Left ventricle myocardium inferior (tissue), 1 donor: ENCODE results near the gene PHOX2A. TPM values are rescaled to one million over a fixed set of nuclear protein-coding genes. Genes with fewer than 3 reads are reported as not detected.
"Not testable (repeated sequence)": the region's sequence is repeated elsewhere in the genome, so short reads cannot be mapped to it uniquely, and the experiment has no call there.

Experiments used
- DNase-seq: peaks from one replicate; pipeline ENCODE4 v3.0.0-alpha.2; 2020
- H3K27ac ChIP-seq: fragments of 200-600 bp; replicated peaks from 2 replicates; pipeline ENCODE4 v1.8.0; 2021
- H3K27me3 ChIP-seq: fragments of 200-600 bp; 2 replicates; pipeline ENCODE4 v1.8.0; 2021; ENCODE audit warnings: low read depth
- H3K36me3 ChIP-seq: fragments of 200-600 bp; 2 replicates; pipeline ENCODE4 v1.8.0; 2021
- H3K4me1 ChIP-seq: fragments of 200-600 bp; 2 replicates; pipeline ENCODE4 v1.8.0; 2021
- H3K4me3 ChIP-seq: fragments of 200-600 bp; 2 replicates; pipeline ENCODE4 v1.8.0; 2021; ENCODE audit warnings: mild to moderate bottlenecking, moderate library complexity
- H3K9me3 ChIP-seq: fragments of 200-600 bp; replicated peaks from 2 replicates; pipeline ENCODE4 v1.8.0; 2021
- intact Hi-C: fragments of 100-400 bp; cut with micrococcal nuclease; formaldehyde crosslinking; loops from one replicate; pipeline ENCODE4 v1.11.0; 2022
- total RNA-seq: library from RNA; stranded (reverse); fragmentation: NEBNext Ultra II Directional; extraction: Animal tissue kit (Norgen Biotek cat#: 25700); gene quantifications from one replicate; pipeline ENCODE4 v1.2.1, GENCODE V29; 2021
- TF ChIP-seq, protein P1 (sequence below): fragments of 200-600 bp; IDR thresholded peaks from 2 replicates; pipeline ENCODE4 v1.8.0; 2021; ENCODE audit warnings: antibody characterized with exemption, mild to moderate bottlenecking, borderline replicate concordance
- donor health status: DM: no; HTN: yes; CAD: no; lungs with severe emphysema.

PHOX2A gene
- total RNA-seq, 1 donor from 2014 or later, result not detected

DNA sequence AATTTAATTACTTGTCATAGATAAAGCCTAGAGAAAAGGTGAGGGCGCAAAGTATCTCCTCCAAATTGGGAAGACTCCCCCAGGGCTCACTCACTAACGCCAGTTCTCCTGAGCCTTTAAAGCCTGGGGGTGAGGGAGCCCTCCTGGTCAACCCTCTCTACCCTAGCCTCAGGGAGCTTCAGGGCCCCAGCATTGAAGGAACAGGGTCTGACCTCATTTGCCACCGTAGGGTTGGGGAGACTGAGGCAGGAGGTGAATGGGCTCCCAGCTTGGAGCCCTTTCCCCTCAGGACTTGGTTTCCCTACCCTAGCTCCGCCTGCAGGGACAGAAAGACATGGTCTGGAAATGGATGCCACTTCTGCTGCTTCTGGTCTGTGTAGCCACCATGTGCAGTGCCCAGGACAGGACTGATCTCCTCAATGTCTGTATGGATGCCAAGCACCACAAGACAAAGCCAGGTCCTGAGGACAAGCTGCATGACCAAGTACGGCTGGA is 25.7 kb downstream of the PHOX2A start:
- Histone ChIP-seq H3K27me3 (peaks cover 28% of the 10 kb centered on the region), H3K9me3 (no peaks in the 10 kb centered on the region), H3K4me3 (peak overlapping the region; percentile 23), H3K36me3 (no peaks in the 10 kb centered on the region), H3K27ac (no peak overlapping the region), H3K4me1 (peaks cover 10% of the 10 kb centered on the region)
- intact Hi-C loops, result no loop called here
- no peak for DNase-seq
- TF ChIP-seq, protein P1, sequence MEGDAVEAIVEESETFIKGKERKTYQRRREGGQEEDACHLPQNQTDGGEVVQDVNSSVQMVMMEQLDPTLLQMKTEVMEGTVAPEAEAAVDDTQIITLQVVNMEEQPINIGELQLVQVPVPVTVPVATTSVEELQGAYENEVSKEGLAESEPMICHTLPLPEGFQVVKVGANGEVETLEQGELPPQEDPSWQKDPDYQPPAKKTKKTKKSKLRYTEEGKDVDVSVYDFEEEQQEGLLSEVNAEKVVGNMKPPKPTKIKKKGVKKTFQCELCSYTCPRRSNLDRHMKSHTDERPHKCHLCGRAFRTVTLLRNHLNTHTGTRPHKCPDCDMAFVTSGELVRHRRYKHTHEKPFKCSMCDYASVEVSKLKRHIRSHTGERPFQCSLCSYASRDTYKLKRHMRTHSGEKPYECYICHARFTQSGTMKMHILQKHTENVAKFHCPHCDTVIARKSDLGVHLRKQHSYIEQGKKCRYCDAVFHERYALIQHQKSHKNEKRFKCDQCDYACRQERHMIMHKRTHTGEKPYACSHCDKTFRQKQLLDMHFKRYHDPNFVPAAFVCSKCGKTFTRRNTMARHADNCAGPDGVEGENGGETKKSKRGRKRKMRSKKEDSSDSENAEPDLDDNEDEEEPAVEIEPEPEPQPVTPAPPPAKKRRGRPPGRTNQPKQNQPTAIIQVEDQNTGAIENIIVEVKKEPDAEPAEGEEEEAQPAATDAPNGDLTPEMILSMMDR, result no peak

DNA sequence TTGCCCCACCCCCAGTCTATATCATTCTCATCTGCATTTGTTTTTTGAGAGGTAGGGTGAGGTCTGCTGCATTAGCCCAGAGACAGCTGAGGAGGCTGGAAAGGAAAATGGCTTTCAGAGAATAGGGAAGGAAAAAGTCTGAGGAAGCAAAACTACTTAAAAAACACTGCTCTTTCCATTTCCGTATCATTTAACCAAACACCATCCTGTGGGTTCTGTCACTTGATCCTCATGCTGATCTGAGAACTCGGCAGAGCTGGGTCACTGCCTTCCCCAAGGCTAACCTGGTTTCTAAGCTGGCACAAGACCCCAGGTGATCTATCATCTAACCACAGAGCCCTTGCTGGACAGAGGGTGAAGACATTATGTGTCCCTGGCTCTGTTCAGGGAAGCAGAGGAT is 26.1 kb downstream of the PHOX2A start:
- Histone ChIP-seq H3K4me3 (peak overlapping the region; percentile 30), H3K9me3 (no peaks in the 10 kb centered on the region), H3K27ac (peak overlapping the region; percentile 28), H3K36me3 (no peaks in the 10 kb centered on the region), H3K4me1 (peaks cover 8% of the 10 kb centered on the region), H3K27me3 (peaks cover 28% of the 10 kb centered on the region)
- no peak for DNase-seq
- TF ChIP-seq, protein P1, result no peak
- intact Hi-C loops, result no loop called here

DNA sequence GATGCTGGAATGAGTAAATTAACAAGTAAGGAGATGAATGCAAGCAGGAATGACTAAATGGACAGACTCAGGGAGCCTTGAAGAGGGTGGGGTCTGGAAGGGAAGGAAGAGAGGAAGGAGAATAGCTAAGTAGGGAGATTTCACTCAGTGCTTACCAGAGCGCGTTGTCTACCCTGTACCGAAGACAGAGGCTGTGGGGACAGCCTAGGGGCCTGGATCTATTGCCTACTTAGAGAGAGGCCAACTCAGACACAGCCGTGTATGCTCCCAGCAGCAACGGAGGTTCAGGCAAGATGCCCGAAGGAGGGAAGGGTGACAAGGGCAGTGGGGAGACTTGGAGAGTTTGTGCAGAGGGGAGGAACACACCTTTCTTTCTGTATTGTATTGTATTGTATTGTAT is 27.3 kb downstream of the PHOX2A start, which contains the start of gene FOLR2:
Gene FOLR2 (plus strand): TSS at position 157 of the 400 bp plus-strand sequence. CDS start 1,791 bp downstream, outside the sequence.
- Histone ChIP-seq H3K27ac (peak within 1 kb of the TSS; percentile 28), H3K9me3 (no peaks in the 10 kb centered on the region), H3K36me3 (no peaks in the 10 kb centered on the region), H3K27me3 (peaks cover 28% of the 10 kb centered on the region), H3K4me1 (no peaks in the 10 kb centered on the region), H3K4me3 (peak within 1 kb of the TSS; percentile 30)
- DNase-seq, result no peak
- intact Hi-C loops, result no loop called here
- TF ChIP-seq, protein P1, result no peak

DNA sequence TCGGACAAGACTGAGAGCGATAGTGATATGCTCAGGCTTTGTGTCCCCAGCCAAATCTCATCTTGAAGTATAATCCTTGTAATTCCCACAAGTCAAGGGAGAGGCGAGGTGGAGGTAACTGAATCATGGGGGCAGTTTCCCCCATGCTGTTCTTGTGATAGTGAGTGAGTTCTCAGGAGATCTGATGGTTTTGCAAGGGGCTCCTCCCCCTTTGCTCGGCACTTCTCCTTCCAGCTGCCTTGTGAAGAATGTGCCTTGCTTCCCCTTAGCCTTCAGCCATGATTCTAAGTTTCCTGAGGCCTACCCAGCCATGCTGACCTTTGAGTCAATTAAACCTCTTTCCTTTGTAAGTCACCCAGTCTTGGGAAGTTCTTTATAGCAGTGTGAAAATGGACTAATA is 34.9 kb downstream of the PHOX2A start:
- H3K27ac ChIP-seq, result no peak overlapping the region
- peaks cover 10% of the 10 kb centered on the region for H3K27me3 ChIP-seq
- peaks cover 9% of the 10 kb centered on the region for H3K4me1 ChIP-seq
- no peak overlapping the region for H3K4me3 ChIP-seq
- no peak for DNase-seq
- TF ChIP-seq, protein P1, result no peak
- H3K36me3 ChIP-seq, result no peaks in the 10 kb centered on the region
- intact Hi-C loops, result no loop called here
- peaks cover 20% of the 10 kb centered on the region for H3K9me3 ChIP-seq

DNA sequence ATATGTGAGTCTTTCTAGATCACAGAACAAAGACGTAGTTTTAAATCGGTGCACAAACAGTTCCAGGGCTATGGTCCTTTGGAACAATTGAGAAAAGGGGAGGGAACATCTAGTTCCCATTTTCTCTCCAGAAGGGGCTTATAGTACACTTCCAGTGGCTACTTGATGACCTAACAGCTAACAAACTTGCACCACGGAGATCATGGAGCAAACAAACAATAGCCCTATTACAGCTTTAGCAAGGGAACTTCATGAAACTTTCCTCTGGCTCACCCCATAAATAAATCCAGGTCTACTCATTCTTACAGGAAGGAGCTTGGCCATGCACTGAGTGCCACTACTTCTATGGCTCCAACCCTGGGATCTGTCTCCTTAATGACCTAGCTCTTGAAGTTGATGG is 35.7 kb downstream of the PHOX2A start:
- no peaks in the 10 kb centered on the region for H3K36me3 ChIP-seq
- H3K27me3 ChIP-seq, result peaks cover 5% of the 10 kb centered on the region
- H3K9me3 ChIP-seq, result peaks cover 20% of the 10 kb centered on the region
- TF ChIP-seq, protein P1, result no peak
- intact Hi-C loops, result no loop called here
- H3K4me1 ChIP-seq, result peaks cover 9% of the 10 kb centered on the region
- DNase-seq, result no peak
- H3K4me3 ChIP-seq, result no peak overlapping the region
- H3K27ac ChIP-seq, result no peak overlapping the region

DNA sequence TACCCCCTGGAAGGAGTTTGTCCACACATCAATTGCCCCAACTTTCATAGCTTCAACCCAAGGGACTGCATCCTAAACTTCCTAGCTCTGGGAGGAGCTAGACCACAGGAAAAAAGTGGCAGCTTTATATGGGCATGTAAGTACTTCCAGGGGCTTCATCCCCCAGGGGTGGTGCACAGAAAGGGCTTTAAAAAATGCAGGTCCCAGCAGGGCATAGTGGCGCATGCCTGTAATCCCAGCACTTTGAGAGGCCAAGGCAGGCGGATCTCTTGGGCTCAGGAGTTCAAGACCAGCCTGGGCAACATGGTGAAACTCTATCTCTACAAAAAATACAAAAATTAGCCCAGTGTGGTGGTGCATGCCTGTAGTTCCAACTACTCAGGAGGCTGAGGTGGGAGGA is 37.2 kb downstream of the PHOX2A start:
- H3K27me3 ChIP-seq, result not testable (repeated sequence)

More for the DNA sequence above, 37.2 kb downstream of the PHOX2A start:
- H3K4me1 ChIP-seq, H3K36me3 ChIP-seq, H3K27ac ChIP-seq, DNase-seq, intact Hi-C loops, H3K4me3 ChIP-seq: not testable (repeated sequence)
- peaks cover 20% of the 10 kb centered on the region for H3K9me3 ChIP-seq
